Measurements from ENCODE around the gene SERPINB5.

Gene SERPINB5

DNA sequence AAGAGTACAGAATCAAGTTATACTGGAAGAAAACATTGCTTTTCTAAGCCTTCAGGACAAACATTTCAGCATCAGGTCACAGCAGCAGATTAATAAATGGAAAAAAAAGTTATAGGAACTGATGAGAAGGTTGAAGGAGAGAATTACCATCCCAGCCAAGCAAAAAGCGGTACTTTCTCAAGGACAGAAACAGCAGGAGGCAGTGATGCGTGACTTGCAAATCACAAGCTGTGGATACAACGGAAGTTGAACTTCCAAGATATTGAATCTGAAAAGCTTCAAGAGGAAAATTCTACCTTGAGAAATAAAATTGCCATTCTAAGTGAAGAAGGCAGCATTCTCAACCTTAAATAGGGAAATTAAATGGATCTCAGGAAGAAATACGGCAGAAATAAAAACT is 46.9 kb downstream of the SERPINB5 start:
- DNase-seq (ENCODE audit: low read depth in 1 of 2, low spot score in 1 of 2), result no peak

GRCh38 chr18:63527251-63527650 is 50.5 kb downstream of the SERPINB5 start:
- DNase-seq (ENCODE audit: low read depth in 1 of 2, low spot score in 1 of 2), result no peak

DNA sequence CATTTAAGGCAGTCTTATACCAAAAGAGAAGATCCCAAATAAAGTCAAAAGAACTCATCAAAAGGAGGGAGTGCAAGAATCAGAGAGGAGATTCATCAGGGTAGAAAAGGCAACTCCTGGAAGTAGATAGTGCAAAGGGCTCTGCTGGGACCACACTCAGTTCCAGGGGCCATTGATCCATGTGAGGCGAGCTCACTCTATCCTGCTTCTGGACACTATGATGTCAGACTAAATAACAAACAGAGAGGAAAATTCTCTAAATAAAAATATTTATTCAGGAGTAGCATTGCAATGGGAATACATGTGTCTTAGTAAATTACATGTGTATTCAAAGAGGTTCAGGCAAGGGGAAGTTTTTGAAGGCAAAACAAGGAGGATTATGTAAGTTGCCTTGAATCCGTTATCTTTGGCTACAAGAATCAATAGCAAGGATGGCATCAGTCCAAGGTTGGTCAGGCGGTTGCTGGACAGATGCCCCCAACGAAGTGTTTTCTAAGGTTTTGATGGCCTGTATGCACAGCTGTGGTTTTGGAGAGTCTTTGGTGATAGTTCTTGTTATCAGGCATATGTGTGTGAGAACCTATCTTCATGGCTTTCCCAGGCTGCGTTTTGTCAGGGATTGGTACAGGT is 52.2 kb downstream of the SERPINB5 start:
- no peak for DNase-seq (ENCODE audit: low read depth in 1 of 2, low spot score in 1 of 2)

- DNase-seq (ENCODE audit: low read depth in 1 of 2, low spot score in 1 of 2), result no peak
Measured at GRCh38 chr18:63532471-63532870, 55.7 kb downstream of the SERPINB5 start.

- DNase-seq (ENCODE audit: low read depth in 1 of 2, low spot score in 1 of 2), result no peak
Measured at GRCh38 chr18:63534615-63535014, 57.9 kb downstream of the SERPINB5 start.

DNA sequence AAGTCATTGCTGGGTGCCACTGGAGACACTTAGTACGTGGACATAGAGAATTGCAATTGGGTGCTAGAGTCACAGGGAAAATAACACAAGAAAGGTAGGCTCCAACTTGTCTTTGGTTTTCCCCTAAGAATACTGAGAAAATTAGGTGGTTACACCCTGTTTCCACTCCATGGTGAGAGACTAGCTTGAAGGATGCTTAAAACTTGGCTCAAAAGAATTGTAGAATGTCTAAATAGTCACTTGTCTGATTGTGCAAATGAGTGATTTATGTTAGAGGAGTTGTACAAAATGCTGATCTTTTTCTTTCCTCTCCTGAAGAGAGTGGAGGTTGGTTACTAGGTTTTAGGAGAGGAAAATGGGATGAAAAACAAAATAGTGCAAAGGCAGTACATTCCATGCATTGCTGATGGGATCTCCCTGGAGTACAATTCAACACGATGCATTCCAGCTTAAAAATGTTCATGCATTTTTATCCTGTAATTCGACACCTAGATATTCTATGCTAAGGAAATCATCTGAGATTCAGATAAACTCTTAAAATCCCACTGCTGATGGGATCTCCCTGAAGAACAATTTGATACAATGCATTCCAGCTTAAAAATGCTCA is 63.2 kb downstream of the SERPINB5 start:
- DNase-seq (ENCODE audit: low read depth in 1 of 2, low spot score in 1 of 2), result no peak

GRCh38 chr18:63542069-63542468 is 65.3 kb downstream of the SERPINB5 start, which contains the start of gene SERPINB12:
SERPINB12 (plus strand) TSS chr18:63542369; CDS start chr18:63556160, 13,791 bp downstream.
- DNase-seq (ENCODE audit: low read depth in 1 of 2, low spot score in 1 of 2), result no peak

DNA sequence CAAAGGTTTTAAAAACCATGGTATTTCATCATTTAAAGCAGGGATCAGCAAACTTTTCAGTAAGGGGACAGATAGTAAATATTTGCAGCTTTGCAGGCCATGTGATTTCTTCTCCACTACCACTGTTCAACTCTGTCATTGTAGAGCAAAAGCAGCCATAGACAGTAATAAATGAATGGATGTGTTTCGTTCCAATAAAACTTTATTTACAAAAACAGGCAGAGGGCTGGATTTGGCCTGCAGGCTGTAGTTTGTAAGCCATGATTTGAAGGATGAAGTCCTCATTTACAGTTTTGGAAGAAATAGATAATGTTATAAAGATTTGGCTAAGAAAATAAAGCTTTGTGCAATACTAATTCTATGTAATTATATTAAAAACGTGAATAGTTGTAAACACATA is 67.3 kb downstream of the SERPINB5 start:
- no peak for DNase-seq (ENCODE audit: low read depth in 1 of 2, low spot score in 1 of 2)

GRCh38 chr18:63545000-63545399 is 68.2 kb downstream of the SERPINB5 start:
- no peak for DNase-seq (ENCODE audit: low read depth in 1 of 2, low spot score in 1 of 2)

DNA sequence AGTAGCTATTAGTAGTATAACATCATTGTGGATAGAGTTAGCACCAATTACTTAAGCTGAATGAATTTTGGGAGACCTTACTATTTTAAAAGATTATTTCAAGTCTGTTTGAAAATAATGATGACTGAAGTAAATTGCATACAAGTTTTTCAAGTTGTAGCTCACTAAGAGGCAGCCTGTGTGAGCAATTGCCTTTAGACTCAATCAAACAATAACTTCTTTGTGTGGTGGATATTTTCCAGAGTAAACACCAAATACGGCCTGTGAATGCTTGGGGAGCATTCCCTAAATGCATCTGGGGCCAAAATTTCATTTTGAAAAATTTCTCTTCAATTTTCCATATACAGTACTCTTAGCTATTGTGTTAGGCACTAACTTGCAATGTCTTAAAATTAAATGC is 73.3 kb downstream of the SERPINB5 start:
- DNase-seq (ENCODE audit: low read depth in 1 of 2, low spot score in 1 of 2), result no peak

DNA sequence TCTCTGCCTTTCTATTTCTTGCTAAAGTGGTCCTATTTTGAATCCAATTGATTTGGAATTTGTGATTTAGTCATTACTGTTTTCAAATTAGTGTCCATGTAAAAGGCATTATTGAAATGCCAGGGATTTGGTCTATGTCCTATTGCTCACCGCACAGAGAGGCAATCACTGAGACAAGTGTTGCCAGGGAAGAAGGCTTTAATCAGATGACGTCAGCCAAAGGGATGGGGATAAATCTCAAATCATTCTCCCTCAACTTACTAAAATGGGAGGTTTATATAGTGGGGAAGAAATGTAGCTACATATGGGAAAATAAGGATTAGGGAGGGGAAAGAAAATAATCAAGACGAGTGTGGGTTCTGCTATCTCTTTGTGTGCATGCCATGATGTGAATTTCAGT is 75.0 kb downstream of the SERPINB5 start:
- no peak for DNase-seq (ENCODE audit: low read depth in 1 of 2, low spot score in 1 of 2)

GRCh38 chr18:63552581-63552980 is 75.8 kb downstream of the SERPINB5 start:
- no peak for DNase-seq (ENCODE audit: low read depth in 1 of 2, low spot score in 1 of 2)

DNA sequence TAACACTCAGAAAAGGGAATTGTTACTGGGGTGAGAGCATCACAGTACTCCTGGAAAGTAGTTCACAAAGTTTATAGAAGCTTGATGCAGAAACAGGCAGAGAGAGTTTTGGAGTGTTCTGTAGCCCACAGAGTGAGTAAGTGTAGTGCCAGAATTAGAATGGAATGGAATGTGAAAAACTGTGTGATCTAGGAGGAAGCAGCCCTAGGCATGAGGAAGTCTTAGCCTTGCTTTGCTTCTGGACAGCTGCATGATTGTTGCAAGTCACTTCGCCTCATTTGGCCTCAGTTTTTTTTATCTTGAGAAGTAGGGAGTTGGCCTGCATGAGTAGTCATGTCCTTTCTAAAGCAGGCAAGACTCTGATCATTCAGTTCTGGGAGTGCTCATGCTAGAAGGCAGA is 76.3 kb downstream of the SERPINB5 start:
- no peak for DNase-seq (ENCODE audit: low read depth in 1 of 2, low spot score in 1 of 2)

Measured in stimulated activated CD4-positive, alpha-beta T cell treated with anti-CD3 and anti-CD28 coated beads, Interleukin-15, amount 100 ng/mL, for 1 hour (primary cell).